DMS153 (cell line): ENCODE data around the gene NDRG4.

Source experiments
- DNase-seq: peaks from one replicate; lab custom pipeline; 2025; lab: John Stamatoyannopoulos, UW

NDRG4 gene

GRCh38 chr16:58495521-58496331 lies 4.2 kb upstream of the NDRG4 start:
- DNase-seq, result no peak

GRCh38 chr16:58497468-58497867 lies 2.5 kb upstream of the NDRG4 start:
- no peak for DNase-seq

- no peak for DNase-seq
These were observed 2.0 kb upstream of the NDRG4 start for GRCh38 chr16:58497935-58498334.

- DNase-seq, result no peak
These were observed 1.4 kb upstream of the NDRG4 start for GRCh38 chr16:58498341-58499091.

- DNase-seq, result no peak
These were observed 841 bp upstream of the NDRG4 start for GRCh38 chr16:58499092-58499511.

- no peak for DNase-seq
These were observed 693 bp downstream of the NDRG4 start for GRCh38 chr16:58500430-58501241.

- DNase-seq, result no peak
These were observed 1.5 kb downstream of the NDRG4 start for GRCh38 chr16:58501242-58502131.

- DNase-seq, result no peak
These were observed 2.4 kb downstream of the NDRG4 start for GRCh38 chr16:58502217-58502921.

- DNase-seq, result no peak
These were observed 3.4 kb downstream of the NDRG4 start for GRCh38 chr16:58503166-58503862.

GRCh38 chr16:58503863-58504688 lies 4.1 kb downstream of the NDRG4 start:
- no peak for DNase-seq

- no peak for DNase-seq
These were observed 6.6 kb downstream of the NDRG4 start for GRCh38 chr16:58506241-58507194.

GRCh38 chr16:58507195-58507962 lies 7.4 kb downstream of the NDRG4 start:
- no peak for DNase-seq

GRCh38 chr16:58507963-58508670 lies 8.2 kb downstream of the NDRG4 start:
- DNase-seq, result no peak

GRCh38 chr16:58508671-58509251 lies 8.8 kb downstream of the NDRG4 start:
- no peak for DNase-seq

- DNase-seq, result no peak
These were observed 9.5 kb downstream of the NDRG4 start for GRCh38 chr16:58509256-58510096.
